ENCODE data around the gene UBE2J2. TPM values are rescaled to one million over a fixed set of nuclear protein-coding genes. Genes with fewer than 3 reads are reported as not detected.
A peak's percentile ranks its signal among the peaks of the same experiment; 100 is the strongest.

Gene UBE2J2
- total RNA-seq, 1 experiment from 2014 or later: 83.4 TPM

- no peaks in the 10 kb centered on the region for H3K79me2 ChIP-seq (ENCODE audit: insufficient read depth, low read length)
- H3K79me1 ChIP-seq (ENCODE audit: insufficient read depth, low read depth, low read length, poor library complexity, severe bottlenecking): no peaks in the 10 kb centered on the region
- H2AFZ ChIP-seq (ENCODE audit: low read length): no peak overlapping the region
- H3K23me2 ChIP-seq (ENCODE audit: insufficient read length, low read depth, low read length, poor library complexity, severe bottlenecking): peaks cover 15% of the 10 kb centered on the region
- no peak overlapping the region for H4K91ac ChIP-seq (ENCODE audit: insufficient read length, low read depth, low read length)
- no peak overlapping the region for H3T11ph ChIP-seq (ENCODE audit: low read length)
- no peak overlapping the region for H2BK5ac ChIP-seq (ENCODE audit: insufficient read length, low read length)
- H3K4me1 ChIP-seq (ENCODE audit: insufficient read depth, low read length): peaks cover 5% of the 10 kb centered on the region; the same call in 1 of the 2 replicates
- no peak overlapping the region for H2AK5ac ChIP-seq (ENCODE audit: insufficient read length, low read length)
- Mint-ChIP-seq H3K36me3 (ENCODE audit: insufficient read depth in 1 of 3, low read depth in 3 of 3) (peaks cover 0 to 13% (median 7%) of the 10 kb centered on the region in 3 experiments; a peak in 3 of 7 replicates), H3K4me3 (peak overlapping the region; percentile 74 to 86), H3K9me3 (no peaks in the 10 kb centered on the region; a peak in 1 of 5 replicates), H3K4me1 (peaks cover 18 to 31% of the 10 kb centered on the region in 2 experiments), H3K27me3 (ENCODE audit: low read depth) (peaks cover 3% of the 10 kb centered on the region; the same call in 1 of the 2 replicates), H3K27ac (no peak overlapping the region)
- no peak overlapping the region for H3K9ac ChIP-seq (ENCODE audit: extremely low read depth, insufficient read length, low read length)
- DNase-seq: no peak
- H2BK15ac ChIP-seq (ENCODE audit: low read depth, low read length): no peak overlapping the region
- H3K9me3 ChIP-seq (ENCODE audit: control insufficient read depth, low read depth, low read length): no peaks in the 10 kb centered on the region
- no peak overlapping the region for H3K18ac ChIP-seq (ENCODE audit: insufficient read length, low read depth, low read length)
- H2BK120ac ChIP-seq (ENCODE audit: low read depth, low read length, poor library complexity, severe bottlenecking): no peak overlapping the region
- H4K5ac ChIP-seq (ENCODE audit: insufficient read length, low read depth, low read length): no peak overlapping the region
- no peak overlapping the region for H3K4ac ChIP-seq (ENCODE audit: low read depth, low read length)
- peak overlapping the region; percentile 33 for H3K4me2 ChIP-seq (ENCODE audit: insufficient read depth, insufficient read length, low read length)
- no peaks in the 10 kb centered on the region for H3K27me3 ChIP-seq (ENCODE audit: insufficient read depth, low read length)
- no peak overlapping the region for H4K8ac ChIP-seq (replicated peaks; ENCODE audit: insufficient read length, low read depth, low read length)
- no peak overlapping the region for H3K56ac ChIP-seq (ENCODE audit: insufficient read length, low read depth, low read length)
- TF ChIP-seq CTCF (conservative IDR thresholded peaks at IDR 0.05): no peak
- H3K23ac ChIP-seq (ENCODE audit: insufficient read length, low read depth, low read length): no peak overlapping the region
- H2BK20ac ChIP-seq (ENCODE audit: low read depth, low read length, poor library complexity, severe bottlenecking): no peak overlapping the region
- no peak overlapping the region for H3K27ac ChIP-seq (ENCODE audit: insufficient read length, low read depth, low read length)
- WGBS (ENCODE audit: extremely low coverage, insufficient read length, low lambda C conversion rate): no CpG with 5 or more reads among the region's 83 CpGs
- no peak overlapping the region for H2BK12ac ChIP-seq (ENCODE audit: insufficient read length, low read depth, low read length)
- no peaks in the 10 kb centered on the region for H4K20me1 ChIP-seq (ENCODE audit: control insufficient read depth, insufficient read depth, insufficient read length)
- H3K14ac ChIP-seq (ENCODE audit: insufficient read depth, low read length): no peak overlapping the region; the same call in 1 of the 2 replicates
Measured at GRCh38 chr1:1307261-1307922, 33.7 kb upstream of the UBE2J2 start.

Data from H9 (cell line).